OCI-LY7 (cell line): ENCODE data around the gene SMG6. TPM values are rescaled to one million over a fixed set of nuclear protein-coding genes. Genes with fewer than 3 reads are reported as not detected.

ENCODE experiments used
- BruUV-seq: library from RNA; stranded (reverse); fragments of 400-500 nt; replicated peaks from 2 replicates; lab custom pipeline; 2021; lab: Mats Ljungman, UMichigan
- CTCF ChIA-PET: fragments of 300-600 bp; sonication (Branson Sonifier 250); formaldehyde crosslinking; loops from one replicate; lab custom pipeline; 2022; ENCODE audit warnings: antibody characterized with exemption; ENCODE audit not compliant: unreplicated experiment; lab: Charles Lee
- POLR2A ChIA-PET: fragments of 300-600 bp; sonication (Branson Sonifier 250); formaldehyde crosslinking; loops from one replicate; lab custom pipeline; 2022; ENCODE audit warnings: antibody characterized with exemption; lab: Charles Lee
- DNase-seq: peaks from one replicate; pipeline ENCODE4 v3.0.0-alpha.2; 2015; ENCODE audit warnings: low spot score
- H2AFZ ChIP-seq: fragments of 200-600 bp; sonication (generic), shearing (Covaris generic); 2 replicates; pipeline ENCODE4 v1.6.1; 2014; ENCODE audit warnings: mild to moderate bottlenecking, antibody characterized with exemption, low read length, moderate library complexity
- H3K27ac ChIP-seq: fragments of 200-600 bp; sonication (generic); 2 replicates; pipeline ENCODE4 v1.5.1; 2014; ENCODE audit warnings: mixed run types, low read depth, mild to moderate bottlenecking, moderate library complexity, low read length, inconsistent platforms; ENCODE audit not compliant: poor library complexity, severe bottlenecking
- H3K36me3 ChIP-seq: fragments of 200-600 bp; sonication (generic); 2 replicates; pipeline ENCODE4 v1.6.1; 2014; ENCODE audit warnings: mild to moderate bottlenecking, antibody characterized with exemption, low read length, moderate library complexity, mixed read lengths; ENCODE audit not compliant: insufficient read depth
- H3K4me1 ChIP-seq: fragments of 200-600 bp; sonication (generic); 2 replicates; pipeline ENCODE4 v1.5.1; 2014; ENCODE audit warnings: mild to moderate bottlenecking, low read length; ENCODE audit not compliant: insufficient read depth, poor library complexity, severe bottlenecking
- H3K4me2 ChIP-seq: fragments of 200-600 bp; sonication (generic); 2 replicates; pipeline ENCODE4 v1.6.1; 2014; ENCODE audit warnings: mild to moderate bottlenecking, low read length
- H3K4me3 ChIP-seq: fragments of 200-600 bp; sonication (generic); 2 replicates; pipeline ENCODE4 v1.5.1; 2014; ENCODE audit warnings: mild to moderate bottlenecking, low read depth, low read length; ENCODE audit not compliant: poor library complexity, severe bottlenecking
- H3K79me2 ChIP-seq: fragments of 200-600 bp; sonication (generic); 2 replicates; pipeline ENCODE4 v1.6.1; 2016; ENCODE audit warnings: low read depth, mild to moderate bottlenecking, low read length, moderate library complexity, mixed read lengths; ENCODE audit not compliant: insufficient read depth
- H3K9me2 ChIP-seq: fragments of 200-600 bp; sonication (generic); 2 replicates; pipeline ENCODE4 v1.6.1; 2016; ENCODE audit warnings: mild to moderate bottlenecking, low read length, mixed read lengths; ENCODE audit not compliant: insufficient read depth
- H3K9me3 ChIP-seq: fragments of 200-600 bp; sonication (generic); 2 replicates; pipeline ENCODE4 v1.6.1; 2014; ENCODE audit warnings: mild to moderate bottlenecking, mixed run types, low read length, mixed read lengths
- H4K20me1 ChIP-seq: fragments of 200-600 bp; sonication (generic); 2 replicates; pipeline ENCODE4 v1.6.1; 2014; ENCODE audit warnings: mild to moderate bottlenecking, antibody characterized with exemption, low read length, moderate library complexity, mixed read lengths; ENCODE audit not compliant: insufficient read depth
- CTCF ChIP-seq: fragments of 200-600 bp; sonication (generic); conservative IDR thresholded peaks from 2 replicates; pipeline ENCODE4 v1.5.1; 2014; ENCODE audit warnings: mild to moderate bottlenecking, antibody characterized with exemption, low read length, moderate library complexity, mixed read lengths
- EZH2phosphoT487 ChIP-seq: fragments of 200-600 bp; sonication (generic); IDR thresholded peaks from 2 replicates; pipeline ENCODE4 v1.6.1; 2018; ENCODE audit warnings: low read depth, borderline replicate concordance, mild to moderate bottlenecking, mixed run types, antibody characterized with exemption, low read length, moderate library complexity, mixed read lengths
- intact Hi-C: fragments of 100-400 bp; cut with micrococcal nuclease; formaldehyde crosslinking; loops from one replicate; pipeline ENCODE4 v1.10.0; 2022; ENCODE audit not compliant: unreplicated experiment
- total RNA-seq, 2 experiments: library from RNA; depleted of rRNA in 1 of 2; stranded (reverse); fragments of >200 nt in 1 of 2; shearing (Covaris generic) in 1 of 2; gene quantifications; 2 replicates each; pipeline ENCODE4 v1.2.3, GENCODE V29; 2014 to 2022

The SMG6 gene
- total RNA-seq, 2 experiments from 2014 or later = 12.5 to 17.8 TPM

- Histone ChIP-seq H3K36me3 (peaks cover 25% of the 10 kb centered on the region; the same call in 1 of the 2 replicates), H4K20me1 (no peaks in the 10 kb centered on the region), H3K27ac (peak overlapping the region; percentile 54), H3K4me3 (peak overlapping the region; percentile 91), H3K9me3 (no peaks in the 10 kb centered on the region), H3K4me1 (peaks cover 16% of the 10 kb centered on the region), H3K79me2 (peaks cover 28% of the 10 kb centered on the region), H3K4me2 (peak overlapping the region; percentile 88), H2AFZ (peak overlapping the region; percentile 40; the same call in 1 of the 2 replicates), H3K9me2 (no peaks in the 10 kb centered on the region)
- DNase-seq = peak; percentile 25
- no peak for TF ChIP-seq CTCF
- no peak for TF ChIP-seq EZH2phosphoT487
- POLR2A ChIA-PET = interaction anchor here (0.7 kb wide), 1 partner anchor 15 kb away, joined by 4 read pairs; no protein-coding TSS in a partner anchor
- CTCF ChIA-PET = no interaction called here
- intact Hi-C loops = no loop called here
- BruUV-seq = no TSS peak
Measured at GRCh38 chr17:2302778-2303203, 794 bp downstream of the SMG6 start.

- POLR2A ChIA-PET = no interaction called here
- intact Hi-C loops = no loop called here
- Histone ChIP-seq H3K4me2 (no peak overlapping the region), H3K4me3 (no peak overlapping the region), H3K27ac (no peak overlapping the region), H3K9me2 (no peaks in the 10 kb centered on the region), H3K79me2 (peaks cover 27% of the 10 kb centered on the region), H3K4me1 (peaks cover 14% of the 10 kb centered on the region), H3K36me3 (peaks cover 52% of the 10 kb centered on the region), H2AFZ (no peak overlapping the region), H3K9me3 (no peaks in the 10 kb centered on the region), H4K20me1 (no peaks in the 10 kb centered on the region)
- no peak for TF ChIP-seq CTCF
- TF ChIP-seq EZH2phosphoT487 = no peak
- DNase-seq = no peak
- CTCF ChIA-PET = no interaction called here
- no TSS peak for BruUV-seq
Measured at GRCh38 chr17:2299756-2300155, 3.8 kb downstream of the SMG6 start.

GRCh38 chr17:2299136-2299535 is 4.4 kb downstream of the SMG6 start:
- peaks cover 58% of the 10 kb centered on the region for H3K36me3 ChIP-seq
- no peaks in the 10 kb centered on the region for H4K20me1 ChIP-seq
- no peak overlapping the region for H3K4me3 ChIP-seq
- no peak for TF ChIP-seq EZH2phosphoT487
- TF ChIP-seq CTCF = no peak
- no peaks in the 10 kb centered on the region for H3K9me3 ChIP-seq
- no peak overlapping the region for H2AFZ ChIP-seq
- peaks cover 22% of the 10 kb centered on the region for H3K79me2 ChIP-seq
- POLR2A ChIA-PET = no interaction called here
- H3K27ac ChIP-seq = no peak overlapping the region
- BruUV-seq = no TSS peak
- H3K4me1 ChIP-seq = peaks cover 8% of the 10 kb centered on the region
- intact Hi-C loops = no loop called here
- no peaks in the 10 kb centered on the region for H3K9me2 ChIP-seq
- CTCF ChIA-PET = no interaction called here
- DNase-seq = no peak
- H3K4me2 ChIP-seq = no peak overlapping the region
